Left colon (tissue), 2 donors: ENCODE measurements around the gene C19orf38. TPM values are rescaled to one million over a fixed set of nuclear protein-coding genes. Genes with fewer than 3 reads are reported as not detected.
"Not testable (repeated sequence)": the region's sequence is repeated elsewhere in the genome, so short reads cannot be mapped to it uniquely, and the experiment has no call there.

ENCODE experiments used
- ATAC-seq: fragments of 200-7000 bp; cut with Tn5 transposase; one replicate; pipeline ENCODE4 v1.9.1; 2020; ENCODE audit warnings: mild to moderate bottlenecking, moderate library complexity
- DNase-seq, 2 donors: peaks; one replicate each; pipeline ENCODE4 v3.0.0-alpha.2; 2020
- intact Hi-C, 2 donors: fragments of 100-400 bp; cut with DNase I in 1 of 2; cut with micrococcal nuclease in 1 of 2; formaldehyde crosslinking; loops; one replicate each; pipeline versions ENCODE4 v1.11.2 to v1.14.0; 2022; cut with DNase I, micrococcal nuclease
- total RNA-seq, 2 donors: library from RNA; stranded (reverse); fragmentation: NEBNext Ultra II Directional; extraction: Animal tissue kit (Norgen Biotek cat#: 25700); gene quantifications; one replicate each; pipeline ENCODE4 v1.2.1, GENCODE V29; 2021
- donor health status: DM: no; HTN: no; CAD: no.
- donor health status: DM: yes; HTN: yes; CAD: no.

The C19orf38 gene
- total RNA-seq, 2 donors from 2014 or later, result 0.49 to 0.98 TPM

DNA sequence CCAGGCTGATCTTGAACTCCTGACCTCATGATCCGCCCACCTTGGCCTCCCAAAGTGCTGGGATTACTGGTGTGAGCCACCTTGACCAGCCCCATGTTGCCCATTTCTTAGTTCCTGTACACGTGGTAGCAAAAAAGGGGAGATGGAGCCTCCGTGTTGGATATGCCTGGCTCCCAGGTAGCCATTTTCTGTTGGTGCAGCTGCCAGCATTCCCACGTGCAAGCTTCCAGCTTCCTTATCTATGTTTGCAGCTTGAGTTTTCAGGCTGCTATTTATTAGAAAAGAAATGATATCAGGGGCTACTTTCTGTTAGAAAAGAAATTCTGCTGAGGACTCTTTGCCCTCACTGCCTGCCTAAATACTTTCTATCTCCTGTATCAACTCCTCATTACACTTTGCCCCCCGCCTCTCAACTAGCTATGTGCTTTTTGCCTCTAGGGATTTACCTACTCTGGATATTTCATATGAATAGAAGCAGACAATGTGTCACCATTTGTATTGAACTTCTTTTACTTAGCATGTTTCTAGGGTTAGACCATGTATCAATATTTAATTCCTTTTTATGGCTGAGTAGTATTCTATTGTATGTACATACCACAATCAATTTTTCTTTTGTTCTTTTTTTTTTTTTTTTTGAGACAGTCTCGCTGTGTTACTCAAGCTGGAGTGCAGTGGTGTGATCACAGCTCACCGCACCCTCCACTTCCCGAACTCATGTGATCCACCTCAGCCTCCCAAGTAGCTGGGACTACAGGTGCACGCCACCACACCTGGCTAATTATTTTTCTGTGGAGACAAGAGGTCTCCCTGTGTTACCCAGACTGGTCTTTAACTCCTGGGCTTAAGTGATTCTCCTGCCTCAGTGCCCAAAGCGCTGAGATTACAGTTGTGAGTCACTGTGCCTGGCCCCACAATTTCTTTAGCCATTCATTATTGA lies 8.8 kb upstream of the C19orf38 start:
- no peak for ATAC-seq
- intact Hi-C loops, result no loop called here
- no peak for DNase-seq

DNA sequence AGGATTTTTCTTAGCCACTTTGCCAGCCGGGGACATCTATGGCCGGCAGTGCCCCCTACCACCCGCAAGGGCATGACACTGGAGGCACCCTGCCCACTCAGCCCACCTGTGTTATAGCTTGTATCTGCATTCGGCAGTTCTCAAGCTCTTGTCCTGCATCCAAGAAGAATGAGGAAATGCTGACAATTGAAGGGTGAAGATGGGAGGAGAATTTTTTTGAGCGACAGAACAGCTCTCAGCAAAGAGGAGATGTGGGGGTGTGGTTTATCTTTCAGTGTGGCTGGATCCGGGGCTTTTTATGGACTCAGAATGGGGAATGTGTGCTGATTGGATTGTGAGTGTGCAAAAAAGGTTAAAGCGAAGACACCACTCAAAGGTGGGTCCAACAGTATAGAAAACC lies 5.4 kb upstream of the C19orf38 start:
- intact Hi-C loops, result no loop called here
- ATAC-seq (no peak), DNase-seq (no peak)

DNA sequence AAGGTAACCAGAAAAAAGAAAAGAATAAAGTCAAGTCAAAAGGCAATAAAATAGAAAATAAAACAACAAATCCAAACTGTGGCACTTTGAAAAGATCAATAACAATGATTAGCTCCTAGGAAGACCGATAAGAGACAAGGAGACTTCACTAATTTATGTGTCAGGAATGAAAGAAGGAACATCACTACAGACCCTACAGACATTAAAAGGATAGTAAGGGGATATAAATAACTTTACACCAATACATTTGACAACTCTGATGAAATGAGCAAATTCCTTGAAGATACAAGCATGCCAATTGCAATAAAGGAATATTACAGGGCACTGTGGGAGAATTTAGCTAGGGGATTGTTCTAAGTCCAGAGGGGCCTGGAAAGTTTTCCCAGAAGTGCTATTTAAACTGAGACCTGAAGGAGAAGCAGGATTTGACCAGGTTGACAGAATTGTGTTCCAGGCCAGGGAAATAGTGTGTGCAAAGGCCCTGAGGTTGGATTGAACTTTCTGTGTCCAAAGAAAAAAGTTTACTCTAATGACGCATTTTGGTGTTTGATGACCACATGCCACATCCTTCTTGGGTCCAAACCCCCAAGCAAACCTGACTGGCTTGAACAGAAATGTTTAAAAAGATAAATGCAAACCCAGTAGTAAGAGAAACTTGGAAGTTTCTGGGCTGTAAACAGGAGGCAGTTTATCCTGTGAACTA lies 1.6 kb upstream of the C19orf38 start:
- intact Hi-C loops, result no loop called here
- ATAC-seq, result no peak
- DNase-seq, result no peak

DNA sequence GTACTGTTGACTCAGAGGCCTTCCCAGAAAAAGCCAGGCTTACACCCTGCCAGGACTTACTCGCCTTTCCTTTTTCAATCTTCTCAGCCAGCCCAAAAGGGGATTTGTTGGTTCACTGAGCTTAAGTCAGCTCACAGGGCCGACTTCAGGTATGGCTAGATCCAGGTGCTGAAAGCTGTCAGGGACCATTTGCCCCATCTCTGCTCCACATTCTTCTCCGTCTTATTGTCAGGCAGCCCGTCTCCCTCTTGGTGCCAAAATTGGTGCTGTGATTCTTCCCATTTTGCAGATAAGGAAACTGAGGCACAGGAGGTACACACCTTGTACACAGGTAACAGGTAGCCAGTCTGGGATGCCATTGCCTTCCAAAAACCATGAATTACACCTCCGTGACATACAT lies 2.4 kb downstream of the C19orf38 start:
- intact Hi-C loops, result no loop called here
- ATAC-seq (no peak), DNase-seq (no peak)

DNA sequence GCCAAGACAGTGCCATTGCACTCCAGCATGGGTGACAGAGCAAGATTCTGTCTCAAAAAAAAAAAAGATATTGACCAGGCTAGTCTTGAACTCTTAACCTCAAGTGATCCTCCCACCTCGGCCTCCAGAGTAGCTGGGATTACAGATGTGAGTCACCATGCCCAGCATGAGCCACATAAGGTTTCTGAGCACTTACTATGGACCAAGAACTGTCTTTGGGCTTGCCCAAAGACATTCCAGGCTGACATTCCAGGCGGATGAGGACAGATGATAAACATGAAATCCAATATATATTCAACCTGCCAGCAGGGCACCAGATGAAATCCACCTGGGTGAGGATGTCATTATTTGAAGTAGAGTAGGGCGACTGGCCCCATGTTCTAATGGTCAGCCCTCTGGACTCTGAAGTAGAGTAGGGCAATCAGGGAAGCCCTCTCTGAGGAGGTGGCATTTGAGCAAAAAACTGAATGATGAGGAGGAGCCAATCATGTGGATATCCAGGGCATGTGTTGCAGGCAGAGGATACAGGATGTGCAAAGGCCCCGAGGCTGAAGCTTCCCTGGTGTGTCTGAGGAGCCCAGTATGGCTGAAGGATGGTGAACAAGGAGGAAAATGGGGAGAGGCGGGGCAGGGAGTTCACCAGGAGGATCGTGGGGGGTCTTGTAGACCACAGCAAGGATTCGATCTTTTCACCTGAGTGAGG lies 4.0 kb downstream of the C19orf38 start:
- DNase-seq (no peak), ATAC-seq (no peak)

DNA sequence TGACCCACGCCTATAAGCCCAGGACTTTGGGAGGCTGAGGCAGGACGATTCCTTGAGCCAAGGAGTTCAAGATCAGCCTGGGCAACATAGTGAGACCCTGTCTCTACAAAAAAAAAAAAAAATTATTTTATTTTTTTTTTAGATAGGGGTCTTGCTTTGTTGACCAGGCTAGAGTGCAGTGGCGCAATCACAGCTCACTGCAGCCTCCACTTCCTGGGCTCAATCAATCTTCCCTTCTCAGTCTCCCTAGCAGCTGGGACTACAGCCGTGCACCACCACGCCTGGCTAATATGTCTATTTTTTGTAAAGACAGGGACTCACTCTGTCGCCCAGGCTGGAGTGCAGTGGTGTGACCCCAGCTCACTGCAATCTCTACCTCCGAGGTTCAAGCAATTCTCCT lies 4.7 kb downstream of the C19orf38 start:
- ATAC-seq (no peak), DNase-seq (no peak)
- intact Hi-C loops, result no loop called here

More for the DNA sequence above, 4.0 kb downstream of the C19orf38 start:
- intact Hi-C loops, result no loop called here

DNA sequence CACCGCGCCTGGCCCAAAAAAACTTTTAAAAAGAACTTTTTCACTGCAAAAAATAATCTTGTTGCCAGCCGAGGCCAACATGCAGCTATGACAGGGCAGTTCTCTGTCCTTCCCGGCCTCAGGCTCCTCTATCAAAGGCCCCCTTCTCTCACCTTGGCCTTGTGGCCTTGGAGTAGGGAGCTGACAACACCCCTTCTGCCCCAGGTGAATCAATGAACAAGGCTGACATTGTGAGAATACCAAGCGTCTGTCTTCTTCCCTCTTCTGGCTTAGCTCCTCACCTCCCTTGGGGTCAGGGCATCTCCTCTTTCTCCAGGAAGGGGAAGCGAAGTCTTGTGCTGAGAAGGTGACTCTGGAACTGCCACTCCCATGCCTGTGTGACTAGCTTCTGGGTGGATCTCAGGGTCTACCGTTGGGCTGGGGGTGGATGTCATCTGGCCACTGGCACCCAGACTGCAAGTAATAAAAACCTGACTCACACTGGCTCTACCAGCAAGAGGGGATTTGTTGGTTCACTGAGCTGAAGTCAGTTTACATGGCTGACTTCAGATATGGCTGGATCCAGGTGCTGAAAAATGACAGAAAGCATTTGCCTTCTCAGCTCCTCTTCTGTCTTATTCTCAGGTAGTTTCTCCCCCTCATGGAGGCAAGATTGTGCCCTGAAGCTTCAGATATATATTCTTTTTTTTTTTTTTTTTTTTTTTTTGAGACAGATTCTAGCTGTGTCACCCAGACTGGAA lies 6.3 kb downstream of the C19orf38 start:
- DNase-seq, result no peak
- intact Hi-C loops, result no loop called here
- ATAC-seq, result peak; percentile 37

DNA sequence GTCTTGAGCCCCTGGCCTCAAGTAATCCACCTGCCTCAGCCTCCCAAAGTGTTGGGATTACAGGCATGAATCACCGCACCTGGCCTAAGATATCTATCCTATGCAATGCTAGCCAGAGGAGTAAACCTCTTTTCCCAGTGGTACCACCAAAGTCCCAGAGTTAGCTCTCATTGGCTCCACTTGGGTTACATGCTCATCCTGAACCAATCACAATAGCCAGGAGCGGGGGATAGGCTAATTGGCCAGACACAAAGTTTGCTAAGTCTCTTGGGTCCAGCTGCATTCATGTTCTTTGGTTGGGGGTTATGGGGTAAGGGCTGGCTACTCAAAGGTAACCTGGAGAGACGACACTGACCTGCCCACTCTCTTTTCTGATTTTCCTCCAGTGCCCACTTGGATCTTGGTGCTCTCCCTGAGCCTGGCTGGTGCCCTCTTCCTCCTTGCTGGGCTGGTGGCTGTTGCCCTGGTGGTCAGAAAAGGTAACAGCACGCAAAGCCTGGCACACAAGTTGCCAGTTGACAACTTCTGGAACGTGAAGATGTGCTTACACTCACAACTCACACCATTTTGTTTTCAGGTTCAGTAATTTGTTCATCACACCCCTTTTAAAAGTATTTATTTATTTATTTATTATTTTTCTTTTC lies 7.8 kb downstream of the C19orf38 start:
- intact Hi-C loops, result no loop called here
- no peak for DNase-seq
- peak; percentile 80 for ATAC-seq

DNA sequence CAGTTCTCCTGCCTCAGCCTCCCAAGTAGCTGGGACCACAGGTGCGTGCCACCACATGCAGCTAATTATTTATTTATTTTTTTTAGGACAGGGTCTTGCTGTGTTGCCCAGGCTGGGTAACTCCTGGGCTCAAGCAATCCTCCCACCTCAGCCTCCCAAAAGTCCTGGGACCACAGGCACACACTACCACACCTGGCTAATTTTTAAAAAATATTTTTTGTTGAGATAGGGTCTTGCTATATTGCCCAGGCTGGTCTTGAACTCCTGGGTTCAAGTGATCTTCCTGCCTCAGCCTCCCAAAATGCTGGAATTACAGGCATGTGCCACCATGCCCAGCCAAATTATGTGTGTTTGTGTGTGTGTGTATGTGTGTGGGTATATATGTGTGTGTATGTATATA lies 8.7 kb downstream of the C19orf38 start:
- ATAC-seq, DNase-seq, intact Hi-C loops: not testable (repeated sequence)

DNA sequence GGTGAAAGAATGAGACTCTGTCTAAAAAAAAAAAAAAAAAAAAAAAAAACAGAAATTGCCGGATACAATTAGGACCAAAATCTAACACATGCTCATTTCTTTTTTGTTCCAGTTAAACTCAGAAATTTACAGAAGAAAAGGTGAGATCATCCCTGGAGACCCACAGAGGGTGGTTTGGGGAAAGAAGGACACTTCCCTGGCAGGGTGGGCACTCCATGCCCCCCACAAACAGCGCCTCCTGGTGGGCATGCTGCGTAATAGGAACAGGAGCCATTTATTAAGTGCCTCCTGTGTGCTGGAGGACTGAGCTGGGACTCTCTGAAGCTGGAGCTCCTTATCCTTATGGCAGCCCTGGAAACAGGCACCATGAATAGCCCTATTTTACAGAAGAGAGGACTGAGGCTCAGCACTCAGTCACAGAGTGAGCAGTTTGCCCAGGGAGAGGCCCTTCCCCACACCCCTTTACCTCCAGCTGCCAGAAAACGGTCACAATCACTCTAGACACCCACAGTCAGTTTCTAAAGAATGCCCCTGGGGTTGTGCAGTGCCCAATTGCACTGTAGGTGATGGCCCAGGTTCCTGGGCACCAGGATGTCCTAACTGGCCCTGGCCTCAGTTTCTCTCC lies 10.1 kb downstream of the C19orf38 start:
- DNase-seq (no peak), ATAC-seq (no peak)
- intact Hi-C loops, result no loop called here

DNA sequence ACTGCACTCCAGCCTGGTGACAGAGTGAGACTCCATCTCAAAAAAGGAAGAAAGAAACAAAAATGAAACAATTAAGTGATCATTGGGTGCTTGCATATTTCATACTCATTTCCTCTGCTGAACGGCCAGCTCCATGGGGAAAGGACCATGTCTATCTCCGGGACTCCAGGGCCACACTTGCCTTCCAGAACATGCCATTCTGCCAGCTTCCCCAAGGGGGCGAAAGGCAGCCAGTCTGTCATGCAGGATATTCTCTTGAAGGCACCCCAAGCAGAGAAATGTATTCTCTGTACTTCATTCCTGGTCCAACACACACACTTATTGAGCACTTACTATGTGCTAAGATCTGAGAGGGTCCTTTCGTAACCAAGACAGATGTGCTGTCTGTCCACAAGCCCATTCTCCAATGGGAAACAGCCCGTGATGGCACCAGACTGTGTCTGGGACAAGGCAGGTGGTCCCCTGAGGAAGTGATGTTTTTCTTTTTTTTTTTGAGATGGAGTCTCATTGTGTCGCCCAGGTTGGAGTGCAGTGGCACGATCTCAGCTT lies 13.0 kb downstream of the C19orf38 start:
- ATAC-seq (peak; percentile 48), DNase-seq (no peak)
- intact Hi-C loops, result no loop called here

DNA sequence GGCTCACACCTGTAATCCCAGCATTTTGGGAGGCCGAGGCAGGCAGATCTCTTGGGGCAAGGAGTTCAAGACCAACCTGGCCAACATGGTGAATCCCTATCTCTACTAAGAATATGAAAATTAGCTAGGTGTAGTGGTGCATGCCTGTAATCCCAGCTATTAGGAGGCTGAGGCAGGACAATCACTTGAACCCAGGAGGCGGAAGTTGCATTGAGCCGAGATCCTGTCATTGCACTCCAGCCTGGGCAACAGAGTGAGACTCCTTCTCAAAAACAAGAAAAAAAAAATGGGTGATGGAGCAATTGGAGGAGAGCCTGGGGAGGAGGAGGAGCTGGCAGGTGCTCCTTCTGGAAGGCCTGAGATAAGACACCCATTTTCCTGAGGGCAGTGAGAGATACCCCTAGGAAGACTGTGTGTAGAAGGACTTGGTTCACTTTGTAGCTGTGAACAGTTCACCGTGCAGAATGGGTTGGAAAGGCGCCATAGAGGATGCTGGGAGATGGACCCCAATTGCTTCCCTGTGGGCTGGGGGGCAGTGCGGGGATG lies 14.4 kb downstream of the C19orf38 start:
- DNase-seq, result no peak
- ATAC-seq, result no peak
- intact Hi-C loops, result no loop called here

DNA sequence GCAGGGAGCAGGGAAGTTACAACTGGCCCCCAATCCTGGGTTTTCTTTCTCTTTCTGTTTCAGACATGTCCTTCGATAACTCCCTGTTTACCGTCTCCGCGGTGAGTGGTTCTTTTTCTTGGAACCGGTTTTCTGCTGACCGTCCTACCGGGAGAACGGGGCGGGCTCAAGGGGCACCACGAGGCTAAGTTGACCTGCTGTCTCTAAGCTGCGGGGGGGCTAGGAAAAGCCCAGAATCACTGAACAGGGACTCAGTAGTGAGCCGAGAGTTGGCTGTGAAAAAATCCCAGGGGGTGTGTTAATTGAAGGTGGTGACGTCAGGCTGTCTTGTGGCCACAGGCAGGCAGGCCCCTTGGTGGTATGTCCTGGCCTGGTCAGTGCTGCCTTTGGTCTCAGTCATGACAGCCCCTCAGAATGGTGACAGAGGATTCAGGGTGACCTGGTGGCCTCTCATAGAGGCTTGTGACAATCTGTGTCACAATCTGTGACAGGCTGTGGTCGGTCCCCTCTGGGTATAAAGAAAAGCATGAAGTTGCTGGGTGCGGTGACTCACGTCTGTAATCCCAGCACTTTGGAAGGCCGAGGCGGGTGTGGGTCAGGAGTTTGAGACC lies 15.0 kb downstream of the C19orf38 start:
- no peak for DNase-seq
- intact Hi-C loops, result no loop called here
- no peak for ATAC-seq

DNA sequence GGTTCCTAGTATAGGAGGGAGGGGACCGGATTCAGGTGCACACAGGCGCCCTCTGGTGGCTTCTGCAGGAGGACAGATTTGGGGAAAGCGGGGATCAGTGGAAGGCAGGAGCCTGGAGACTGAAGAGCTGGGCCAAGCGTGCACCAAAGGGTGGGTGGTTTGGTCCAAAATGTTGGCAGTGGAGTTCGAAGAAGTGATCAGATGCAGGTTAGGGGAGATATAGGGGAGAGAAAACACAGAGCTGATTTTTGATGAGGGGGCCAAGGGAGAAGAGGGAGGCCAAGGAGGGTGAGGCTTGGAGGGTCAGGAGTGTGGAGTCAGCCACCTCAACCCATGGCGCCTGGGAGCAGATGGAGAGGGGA lies 16.3 kb downstream of the C19orf38 start:
- peak; percentile 74 to 91 for DNase-seq
- intact Hi-C loops, result no loop called here
- peak; percentile 82 for ATAC-seq

DNA sequence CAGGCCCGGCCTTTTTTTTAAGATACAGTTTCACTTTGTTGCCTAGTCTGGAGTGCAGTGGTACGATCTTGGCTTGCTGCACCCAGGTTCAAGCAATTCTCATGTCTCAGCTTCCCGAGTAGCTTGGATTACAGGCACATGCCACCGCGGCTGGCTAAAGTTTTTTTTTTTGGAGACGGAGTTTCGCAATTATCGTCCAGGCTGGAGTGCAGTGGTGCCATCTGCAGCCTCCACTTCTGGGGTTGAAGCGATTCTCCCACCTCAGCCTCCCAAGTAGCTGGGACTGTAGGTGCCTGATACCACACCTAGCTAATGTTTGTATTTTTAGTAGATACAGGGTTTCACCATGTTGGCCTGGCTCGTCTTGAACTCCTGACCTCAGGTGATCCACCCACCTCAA lies 18.3 kb downstream of the C19orf38 start:
- intact Hi-C loops, result no loop called here
- DNase-seq (no peak), ATAC-seq (no peak)

DNA sequence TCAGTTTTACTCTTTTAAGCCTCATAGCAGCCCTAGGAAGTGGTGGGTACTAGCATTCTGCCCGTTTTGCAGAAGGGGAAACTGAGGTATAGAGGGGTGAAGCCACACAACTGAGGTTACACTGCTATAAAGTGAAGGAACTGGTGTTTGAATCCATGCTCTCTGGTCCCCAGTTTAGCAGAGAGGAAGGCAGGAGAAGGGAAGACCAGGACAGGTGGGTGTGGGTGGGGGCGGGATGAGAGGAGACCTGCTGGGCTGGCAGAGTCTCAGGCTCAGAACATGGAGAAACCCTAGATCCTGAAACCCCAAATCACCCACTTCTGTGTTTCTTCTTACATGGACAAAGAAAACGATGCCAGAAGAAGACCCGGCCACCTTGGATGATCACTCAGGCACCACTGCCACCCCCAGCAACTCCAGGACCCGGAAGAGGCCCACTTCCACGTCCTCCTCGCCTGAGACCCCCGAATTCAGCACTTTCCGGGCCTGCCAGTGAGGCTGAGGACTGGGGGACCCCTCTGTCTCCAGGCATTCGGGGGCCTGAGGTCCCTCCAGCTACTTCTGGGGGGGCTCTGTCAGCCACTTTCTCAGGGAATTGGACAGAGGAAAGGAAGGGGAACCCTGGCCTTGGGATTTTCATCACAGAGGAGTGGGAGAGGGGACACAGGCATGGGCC lies 20.8 kb downstream of the C19orf38 start:
- intact Hi-C loops, result no loop called here
- DNase-seq, result no peak

DNA sequence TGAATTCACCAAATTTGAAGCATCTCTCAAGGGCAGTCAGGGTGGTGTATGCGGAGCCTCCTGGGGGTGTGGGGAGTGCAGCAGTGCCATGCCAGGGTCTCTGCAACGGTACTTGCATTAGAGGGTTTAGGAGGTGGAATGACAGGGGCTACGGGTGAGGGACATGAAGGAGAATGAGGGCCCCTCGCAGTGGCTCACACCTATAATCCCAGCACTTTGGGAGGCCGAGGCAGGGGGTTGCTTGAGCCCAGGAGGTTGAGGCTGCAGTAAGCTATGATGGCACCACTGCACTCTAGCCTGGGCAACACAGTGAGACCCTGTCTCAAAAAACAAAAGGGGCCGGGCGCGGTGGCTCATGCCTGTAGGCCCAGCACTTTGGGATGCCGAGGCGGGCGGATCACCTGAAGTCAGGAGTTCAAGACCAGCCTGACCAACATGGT lies 21.7 kb downstream of the C19orf38 start:
- ATAC-seq, intact Hi-C loops: not testable (repeated sequence)
- DNase-seq, result peak in 1 of 2 donors; percentile 58

More for the DNA sequence above, 20.8 kb downstream of the C19orf38 start:
- no peak for ATAC-seq
